Kasumi-1 (cell line): ENCODE measurements around the gene LAPTM4A.
"Not testable (repeated sequence)": the region's sequence is repeated elsewhere in the genome, so short reads cannot be mapped to it uniquely, and the experiment has no call there.

Experiments used
- DNase-seq, 2 experiments: peaks; one replicate each; lab custom pipeline; 2025; lab: John Stamatoyannopoulos, UW

LAPTM4A gene

DNA sequence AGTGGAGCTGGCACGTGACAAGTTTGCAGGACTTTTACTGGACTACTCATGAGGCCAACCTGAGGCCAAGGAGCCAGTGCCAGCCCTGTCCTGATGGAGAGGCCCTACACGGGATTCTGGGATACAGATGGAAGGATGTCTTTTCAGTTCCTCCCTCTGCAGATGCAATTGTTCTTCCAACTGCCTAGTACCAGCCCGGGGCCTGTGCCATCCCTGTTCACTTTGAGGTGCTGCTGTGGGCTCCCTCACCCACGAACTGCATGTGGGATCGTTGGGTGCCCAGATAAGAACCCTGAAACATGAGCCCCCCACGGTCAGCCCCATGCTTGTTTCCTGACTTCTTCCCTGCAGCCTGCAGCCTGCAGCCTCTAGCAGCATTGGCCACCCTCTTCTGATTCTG is 25.3 kb upstream of the LAPTM4A start:
- DNase-seq: no peak

DNA sequence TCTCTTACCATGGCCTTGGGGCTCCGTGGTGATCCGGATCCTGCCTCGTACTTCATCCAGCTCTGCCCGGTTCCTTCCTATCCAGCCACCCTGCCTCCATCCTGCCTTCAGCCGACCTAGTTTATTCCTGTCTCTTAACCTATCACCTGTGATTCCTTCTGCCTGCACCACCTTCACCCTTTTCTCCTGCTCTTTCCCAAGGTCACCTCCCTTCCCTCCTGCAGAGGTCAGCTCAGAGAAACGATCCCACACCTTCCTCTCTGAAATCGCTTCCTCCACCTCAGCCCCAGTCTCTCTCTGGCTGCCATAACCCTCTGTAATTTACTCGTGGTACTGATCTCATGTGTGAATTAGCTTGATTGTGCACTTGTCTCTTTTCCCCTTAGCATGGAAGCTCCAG is 23.5 kb upstream of the LAPTM4A start:
- no peak for DNase-seq

DNA sequence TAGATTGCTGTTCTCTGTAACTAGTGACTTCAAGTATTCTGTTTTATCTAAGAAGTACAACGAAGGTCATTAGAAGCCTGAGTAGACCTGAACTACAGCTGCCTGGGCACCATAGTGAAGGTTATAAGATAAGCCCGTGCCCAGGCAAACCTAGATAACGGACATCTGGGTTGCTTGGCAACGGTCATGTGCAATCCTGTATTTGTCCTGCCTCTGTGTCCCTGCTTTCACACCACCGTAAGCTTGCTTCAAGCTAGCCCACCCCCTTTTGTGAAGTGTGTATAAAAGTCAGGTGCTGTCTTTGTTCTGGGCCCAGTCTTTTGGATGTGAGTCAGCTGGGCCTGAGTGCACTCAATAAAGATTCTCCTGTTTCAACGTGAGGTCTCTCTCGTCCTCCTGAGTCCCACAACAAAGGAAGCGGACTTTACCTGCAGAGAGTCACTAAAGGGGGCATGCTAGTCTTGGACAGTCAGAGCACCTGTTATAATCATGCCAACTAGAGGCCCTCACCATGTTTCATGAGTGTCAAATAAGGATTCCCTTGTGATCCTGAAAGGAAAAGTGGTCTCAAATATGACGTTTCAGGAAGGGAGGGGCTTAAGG is 22.7 kb upstream of the LAPTM4A start:
- not testable (repeated sequence) for DNase-seq

DNA sequence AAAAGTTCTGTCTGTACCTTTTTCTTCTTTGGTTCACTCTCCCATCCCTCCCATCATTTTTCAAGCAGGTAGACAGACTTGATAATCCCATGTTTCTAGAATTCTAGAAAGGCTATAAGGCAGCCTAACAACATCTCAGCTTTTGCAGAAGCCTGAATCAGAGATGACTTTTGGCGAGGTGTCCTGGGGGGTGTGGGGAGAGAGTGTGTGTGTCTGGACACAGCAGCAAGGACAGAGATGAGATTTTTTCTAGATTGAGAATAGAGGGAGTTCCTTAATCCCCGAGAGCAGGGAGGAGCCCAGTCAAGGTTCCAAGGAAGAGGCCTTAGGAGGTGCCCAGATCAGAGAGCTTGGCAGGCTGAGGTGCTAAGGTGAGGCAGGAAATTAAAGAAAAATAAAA is 22.0 kb upstream of the LAPTM4A start:
- no peak for DNase-seq

DNA sequence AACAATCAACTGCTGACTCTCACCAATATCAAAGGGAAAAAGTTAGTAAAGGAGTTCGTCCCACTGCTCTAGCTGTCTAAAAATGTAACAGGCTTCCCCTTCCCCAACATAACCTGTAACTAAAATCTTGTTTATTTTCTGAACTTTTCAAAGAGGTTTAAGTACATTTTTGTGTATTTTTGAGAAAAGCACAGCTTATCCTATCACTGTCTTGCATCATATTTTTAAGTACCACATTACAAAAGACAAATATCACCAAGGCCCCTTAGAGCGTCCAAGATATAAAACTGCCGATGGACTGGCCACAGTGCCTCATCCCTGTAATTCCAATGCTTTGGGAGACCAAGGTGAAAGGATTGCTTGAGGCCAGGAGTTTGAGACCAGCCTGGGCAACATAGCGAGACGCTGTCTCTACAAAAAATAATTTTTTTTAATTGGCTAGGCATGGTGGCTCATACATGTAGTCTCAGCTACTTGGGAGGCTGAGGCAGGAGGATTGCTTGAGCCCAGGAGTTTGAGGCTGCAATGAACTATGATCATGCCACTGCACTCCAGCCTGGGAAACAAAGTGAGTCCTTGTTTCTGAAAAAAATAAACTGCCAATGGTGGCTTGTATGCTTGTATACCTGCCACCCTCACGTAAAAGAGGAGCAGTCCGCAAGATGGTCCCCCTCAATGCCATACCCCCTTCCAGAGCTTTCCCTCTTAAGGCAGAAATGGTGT is 21.2 kb upstream of the LAPTM4A start:
- no peak for DNase-seq

DNA sequence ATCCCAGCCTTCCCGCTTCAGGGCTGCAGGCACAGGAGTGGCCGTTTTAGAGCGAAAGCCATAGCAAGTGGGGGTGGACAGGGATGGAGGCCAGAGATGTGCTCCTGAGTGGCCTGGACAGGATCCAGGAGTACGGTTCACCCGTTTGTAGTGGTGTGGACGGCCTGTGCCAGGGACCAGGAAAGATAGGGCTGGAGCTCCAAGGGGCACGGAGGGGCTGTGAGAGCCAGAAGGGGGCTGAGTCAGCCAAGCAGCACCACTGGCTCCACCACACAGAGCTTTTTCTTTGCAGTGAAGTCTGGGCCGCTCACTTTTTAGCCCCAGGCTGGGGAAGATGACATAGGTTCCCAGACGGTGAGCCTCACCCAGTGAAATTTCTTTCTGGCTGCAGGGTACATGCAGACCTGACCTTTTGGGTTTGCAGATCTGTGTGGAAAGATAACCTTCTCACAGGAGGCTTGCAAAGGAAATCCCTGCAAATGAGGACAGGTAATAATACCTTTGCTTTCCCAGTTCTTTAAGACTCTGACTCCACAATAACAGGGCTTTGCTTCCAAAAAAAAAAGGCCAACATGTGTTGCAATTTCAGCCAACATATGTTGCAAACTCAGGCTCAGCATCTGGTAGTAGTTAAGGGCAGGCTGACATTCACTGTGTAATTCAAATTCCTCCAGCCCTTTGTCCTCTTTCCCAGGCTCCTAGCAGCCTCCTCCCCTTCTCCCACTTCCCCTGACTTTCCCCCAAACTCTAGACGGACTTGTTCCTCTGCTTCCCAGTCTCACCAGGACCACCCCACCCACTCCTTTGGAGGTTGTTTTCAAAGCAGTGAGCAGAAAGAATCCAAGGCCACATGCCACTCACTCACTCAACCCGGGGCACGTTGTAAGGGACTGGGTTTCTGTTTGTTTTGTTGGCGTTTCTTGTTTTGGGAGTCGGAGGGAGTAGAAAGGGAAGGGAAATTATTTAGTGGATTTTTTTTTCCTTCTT is 20.3 kb upstream of the LAPTM4A start:
- DNase-seq: no peak

DNA sequence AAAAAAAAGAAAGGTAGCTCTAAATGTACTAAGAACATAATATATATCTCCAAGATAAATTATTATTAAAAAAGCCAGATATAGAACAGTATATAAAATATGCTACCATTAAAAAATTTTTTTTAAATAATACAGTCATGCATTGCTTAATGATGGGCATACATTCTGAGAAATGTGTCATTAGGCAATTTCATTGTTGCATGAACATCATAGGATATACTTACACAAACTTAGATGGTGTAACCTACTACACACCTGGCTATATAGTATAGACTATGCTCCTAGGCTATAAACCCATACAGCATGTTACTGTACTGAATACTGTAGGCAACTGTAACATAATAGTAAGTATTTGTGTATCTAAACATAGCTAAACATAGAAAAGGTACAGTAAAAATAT is 18.3 kb upstream of the LAPTM4A start:
- DNase-seq: no peak

DNA sequence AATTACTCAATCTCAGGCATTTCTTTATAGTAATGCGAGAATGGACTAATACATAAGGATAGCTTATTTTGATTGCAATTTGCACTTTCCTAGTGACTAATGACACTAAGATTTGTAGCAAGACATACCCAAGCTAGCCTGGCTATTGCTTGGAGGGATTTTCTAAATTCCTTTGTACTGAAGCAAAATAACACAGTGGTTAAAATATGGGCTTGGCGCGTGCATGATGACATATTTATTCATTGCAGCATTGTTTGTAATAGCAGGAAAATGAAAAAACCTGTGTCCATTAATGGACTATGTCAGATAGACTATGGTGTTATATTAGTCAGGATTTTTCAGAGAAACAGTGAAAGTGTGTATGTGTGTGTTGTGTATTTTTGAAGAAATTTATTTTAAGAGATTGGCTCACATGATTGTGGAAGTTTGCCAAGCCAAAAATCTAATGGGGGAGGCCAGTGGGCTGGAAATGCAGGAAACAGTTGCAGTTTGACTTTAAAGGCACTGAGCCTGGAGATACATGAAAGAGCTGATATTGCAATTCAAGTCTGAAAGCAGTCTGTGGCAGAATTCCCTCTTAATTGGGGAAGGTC is 16.7 kb upstream of the LAPTM4A start:
- no peak for DNase-seq

DNA sequence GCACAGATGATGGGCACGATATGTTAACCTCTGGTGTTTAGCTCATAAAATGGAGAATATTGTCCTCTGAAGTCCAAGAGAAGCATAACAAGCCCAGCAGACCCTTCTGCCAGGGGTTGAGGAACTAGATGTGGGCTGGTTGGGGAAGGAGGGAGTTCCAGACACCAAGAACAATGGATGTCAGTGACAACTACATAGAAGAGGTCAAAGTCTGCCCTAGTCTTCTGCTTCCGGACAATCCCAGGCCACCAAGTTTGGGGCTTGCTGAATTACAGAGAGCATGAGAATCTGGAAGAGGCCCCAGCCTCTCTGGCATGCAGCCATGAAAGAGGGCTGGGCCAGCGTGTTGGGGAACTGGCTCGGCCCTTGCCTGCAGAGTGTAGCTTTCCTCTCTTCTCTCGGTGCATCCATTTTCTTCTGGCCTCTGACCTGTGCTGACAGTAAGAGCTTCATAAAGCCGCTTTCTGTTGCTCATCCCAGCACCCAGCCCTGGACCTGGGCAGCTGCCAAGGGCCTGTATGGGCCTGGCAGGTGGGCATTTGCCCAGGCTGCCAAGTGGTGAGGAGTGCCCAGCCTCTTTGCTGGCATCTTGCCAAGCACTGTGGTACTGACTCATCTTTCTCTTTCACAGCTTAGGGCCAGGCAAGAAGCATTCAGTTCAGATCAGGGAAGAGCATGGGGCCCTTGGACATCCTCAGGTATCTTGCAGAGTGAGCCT is 14.6 kb upstream of the LAPTM4A start:
- peak; percentile 8 to 35 for DNase-seq

DNA sequence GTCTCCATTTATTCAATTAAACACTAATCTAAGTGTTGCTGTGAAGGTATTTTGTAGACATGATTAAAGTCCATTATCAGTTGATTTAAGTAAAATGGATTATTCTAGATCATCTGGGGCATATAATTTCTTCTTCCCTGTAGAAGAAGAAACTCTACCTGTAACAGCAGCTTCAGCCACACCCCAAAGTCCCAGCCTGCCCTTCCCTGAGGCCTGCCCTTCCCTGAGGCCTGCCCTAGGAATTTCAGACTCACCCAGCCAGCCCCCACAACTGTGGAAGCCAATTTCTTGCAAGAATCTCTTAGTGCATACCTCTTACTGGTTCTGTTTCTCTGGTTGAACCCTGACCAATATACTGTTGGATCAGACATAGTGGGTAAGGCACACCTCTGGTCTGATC is 13.4 kb upstream of the LAPTM4A start:
- no peak for DNase-seq

DNA sequence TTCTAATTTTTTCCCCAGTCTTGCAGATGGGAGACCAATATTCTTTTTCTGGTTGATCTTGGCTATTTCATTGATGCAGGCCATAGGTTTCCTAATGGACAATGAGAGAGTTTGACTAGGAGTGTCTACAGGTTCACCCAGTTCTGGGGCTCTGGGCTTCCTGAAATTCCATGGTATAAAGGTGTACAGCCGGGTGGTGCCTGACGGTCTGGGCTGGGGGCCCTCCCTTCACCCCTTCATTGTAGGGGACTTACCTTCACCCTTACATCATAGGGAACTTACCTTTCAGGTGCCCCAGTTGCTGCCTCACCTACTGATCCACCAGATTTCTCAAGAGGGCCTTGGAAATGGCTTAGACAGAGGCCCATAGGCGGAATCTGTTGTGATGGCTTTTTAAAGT is 13.0 kb upstream of the LAPTM4A start:
- DNase-seq: no peak

DNA sequence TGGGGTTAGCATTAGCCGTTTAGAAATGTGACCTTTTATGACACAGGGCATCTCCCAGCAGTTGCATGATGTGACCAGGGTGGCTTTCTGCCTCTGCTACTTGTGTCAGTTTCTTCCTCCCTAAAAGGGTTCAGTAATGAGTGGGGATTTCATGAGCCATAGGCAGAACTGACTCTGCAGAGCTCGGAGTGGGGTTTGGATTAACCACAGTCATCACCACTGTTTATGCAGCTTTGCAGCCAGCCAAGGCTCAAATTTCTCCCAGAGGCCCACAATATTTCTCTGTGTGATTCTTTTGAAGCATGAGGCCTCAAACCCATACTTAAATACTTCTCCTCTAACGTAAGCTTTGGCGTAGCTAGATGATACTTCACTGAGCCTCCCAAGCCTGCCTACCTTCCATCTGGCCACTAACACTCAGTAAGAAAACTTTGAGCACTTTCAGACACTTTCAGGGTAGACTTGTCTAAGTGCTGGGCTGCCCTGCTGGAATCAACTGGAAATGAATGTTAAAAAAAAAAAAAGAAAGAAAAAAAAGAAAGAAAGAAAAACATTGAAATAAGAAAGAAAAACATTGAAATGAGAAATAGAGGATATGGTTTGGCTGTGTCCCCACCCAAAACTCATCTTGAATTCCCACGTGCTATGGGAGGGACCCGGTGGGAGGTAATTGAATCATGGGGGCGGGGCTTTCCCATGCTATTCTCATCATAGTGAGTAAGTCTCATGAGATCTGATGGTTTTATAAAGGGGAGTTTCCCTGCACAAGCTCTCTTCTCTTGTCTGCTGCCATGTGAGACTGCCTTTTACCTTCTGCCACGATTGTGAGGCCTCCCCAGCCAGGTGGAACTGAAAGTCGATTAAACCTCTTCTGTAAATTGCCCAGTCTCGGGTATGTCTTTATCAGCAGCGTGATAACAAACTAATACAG is 11.5 kb upstream of the LAPTM4A start:
- no peak for DNase-seq

DNA sequence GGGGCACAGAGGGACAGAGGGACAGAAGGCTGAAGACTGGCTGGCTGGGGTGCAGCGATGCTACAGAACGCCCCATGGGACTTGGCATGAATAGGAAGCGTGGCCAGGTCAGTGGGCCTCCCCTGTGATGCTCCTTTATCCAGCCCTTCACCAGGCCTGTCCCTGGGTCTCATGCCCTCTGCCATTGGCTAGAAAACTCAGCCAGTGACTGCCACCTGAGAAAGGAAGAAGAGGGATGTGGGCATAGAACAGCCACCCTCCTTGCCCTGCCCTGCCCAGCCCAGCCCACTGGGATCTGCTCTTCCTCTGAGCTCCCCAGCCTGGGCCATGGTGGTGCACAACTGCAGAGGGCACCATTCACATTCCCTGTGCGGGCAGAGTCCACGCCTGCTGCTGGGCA is 10.5 kb upstream of the LAPTM4A start:
- no peak for DNase-seq

DNA sequence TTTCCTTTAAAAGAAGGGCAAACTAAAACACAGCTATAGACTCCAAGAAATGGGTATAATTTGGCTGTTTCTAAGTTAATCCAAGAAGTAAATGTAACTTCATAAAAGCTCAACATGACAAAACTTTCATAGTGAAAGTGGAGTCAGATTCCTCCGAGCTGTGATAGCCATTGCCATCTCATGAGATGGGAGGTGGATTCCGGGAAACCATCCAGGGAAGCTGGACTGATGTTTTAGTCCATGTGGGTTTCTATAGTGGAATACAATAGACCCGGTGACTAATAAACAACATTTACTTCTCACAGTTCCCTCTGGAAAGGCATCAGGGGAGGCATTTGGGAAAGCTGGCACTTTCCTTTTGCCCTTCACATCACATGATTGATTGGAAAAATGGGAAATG is 10.0 kb upstream of the LAPTM4A start:
- DNase-seq: no peak

DNA sequence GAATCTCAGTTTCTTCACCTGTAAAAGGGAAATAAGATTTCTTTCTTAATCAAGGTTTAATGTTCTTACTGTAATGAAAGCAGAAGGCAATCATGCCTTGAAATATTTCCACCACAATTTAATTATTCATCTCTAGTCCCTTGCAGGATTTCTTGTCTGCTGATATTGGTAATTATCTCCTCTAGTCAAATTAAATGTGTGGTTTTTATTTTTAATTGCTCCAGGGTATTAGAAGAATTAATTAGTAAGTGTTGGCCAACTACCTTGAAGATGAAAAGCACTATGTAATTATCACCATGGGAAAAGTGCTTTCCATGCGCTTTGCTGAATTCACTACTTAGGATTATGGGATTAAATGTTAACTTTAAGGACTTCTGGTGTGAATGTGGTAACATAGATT is 8.7 kb upstream of the LAPTM4A start:
- DNase-seq: no peak

DNA sequence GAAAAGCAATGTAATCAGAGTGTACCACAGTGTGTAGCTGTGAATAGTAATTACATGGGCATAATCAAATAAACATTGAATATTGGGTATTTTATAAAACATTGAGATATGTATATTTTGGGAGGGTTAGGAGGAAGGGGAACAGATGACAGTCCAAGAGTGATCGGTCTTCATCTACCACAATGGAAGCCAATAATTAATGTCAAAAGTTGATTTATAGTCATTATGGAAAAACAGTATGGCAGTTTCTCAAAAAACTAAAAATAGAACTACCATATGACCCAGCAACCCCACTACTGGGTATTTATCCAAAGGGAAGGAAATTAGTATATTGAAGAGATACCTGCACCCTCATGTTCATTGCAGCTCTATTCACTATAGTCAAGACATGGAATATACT is 5.8 kb upstream of the LAPTM4A start:
- DNase-seq: no peak

DNA sequence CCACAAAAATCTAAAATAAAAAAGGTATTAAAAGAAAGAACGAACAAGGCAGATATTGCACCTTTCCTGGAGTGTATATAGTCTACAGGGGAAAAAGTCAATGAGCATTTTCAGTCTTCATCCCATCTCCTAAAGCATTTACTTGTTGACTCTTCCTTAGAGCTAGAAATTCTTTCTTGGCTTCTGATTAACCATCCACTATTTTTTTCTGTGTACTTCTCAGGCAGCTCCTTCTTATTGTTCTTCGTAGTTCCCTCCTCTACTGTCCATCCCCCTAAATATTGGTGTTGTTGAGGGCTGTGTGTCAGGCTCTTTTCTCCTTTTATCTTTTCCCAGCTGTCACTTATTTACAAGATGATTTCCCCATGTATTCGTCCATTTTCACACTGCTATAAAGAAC is 3.5 kb upstream of the LAPTM4A start:
- no peak for DNase-seq

DNA sequence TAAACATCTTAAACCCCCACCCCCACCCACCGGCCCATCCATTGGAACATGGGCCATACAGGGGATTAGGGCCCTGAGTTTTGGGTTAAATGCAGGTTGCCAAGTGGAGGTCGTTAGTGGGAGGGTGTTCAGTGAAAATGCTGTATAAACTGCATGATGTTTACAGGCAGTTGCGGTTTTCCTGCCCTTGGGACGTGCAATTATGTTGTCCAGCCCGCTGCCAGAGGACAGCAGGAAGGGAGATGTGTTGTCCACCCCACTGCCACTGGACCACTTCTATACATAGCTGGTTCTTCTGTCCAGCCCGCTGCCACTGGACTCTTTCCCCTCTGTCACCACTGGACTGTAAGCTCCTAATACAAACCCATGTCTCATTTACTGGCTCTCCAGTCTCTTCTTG is 2.7 kb upstream of the LAPTM4A start:
- no peak for DNase-seq

DNA sequence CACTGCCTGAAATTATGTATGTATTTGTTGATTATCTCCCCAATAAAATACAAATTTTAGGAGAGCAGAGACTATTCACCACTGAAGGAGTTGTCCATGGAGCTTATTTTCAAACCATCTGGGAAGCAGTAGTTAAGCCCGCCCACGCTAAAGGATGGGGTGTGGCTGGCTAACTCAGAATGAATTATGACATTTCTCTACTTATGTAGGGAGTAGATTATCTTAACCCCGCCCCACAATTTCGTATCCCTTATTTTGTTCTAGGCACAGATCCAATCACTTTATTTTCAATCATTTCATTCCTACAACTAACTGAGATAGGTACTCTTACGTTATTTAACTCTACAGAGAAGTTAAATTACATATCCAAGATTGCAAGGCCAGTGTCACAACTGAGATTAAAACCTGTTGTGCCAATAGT is 1.4 kb upstream of the LAPTM4A start:
- no peak for DNase-seq

DNA sequence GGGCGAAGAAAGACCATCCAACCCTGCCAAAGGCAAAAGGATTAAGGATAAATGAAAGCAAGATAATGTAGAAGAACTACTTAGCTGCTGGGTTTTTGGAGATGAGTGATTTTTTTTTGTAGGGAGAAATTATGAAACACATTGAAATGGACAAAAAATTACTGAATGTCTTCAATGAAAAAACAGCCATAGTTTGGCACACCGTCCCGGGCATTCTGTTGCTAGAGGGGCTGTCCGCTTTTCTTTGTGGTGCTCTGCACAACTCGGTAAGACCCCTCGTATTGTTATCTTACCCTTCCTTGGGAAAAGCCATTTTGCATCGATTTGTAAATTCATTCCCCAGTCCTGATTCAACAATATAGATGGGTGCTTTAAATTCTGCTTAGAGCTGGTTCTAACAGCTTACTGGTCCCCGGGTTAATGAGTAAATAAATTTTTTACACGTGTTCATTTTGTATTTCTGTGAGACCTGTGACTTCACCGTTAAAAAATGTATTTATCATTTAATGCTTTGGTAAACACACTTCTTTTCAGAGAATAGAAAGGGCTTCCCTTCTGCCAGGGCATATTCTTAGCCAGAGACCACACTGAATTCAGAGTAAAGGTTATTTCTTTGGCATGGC is 912 bp upstream of the LAPTM4A start:
- DNase-seq: no peak
